H1 (cell line): ENCODE measurements around the gene TBCA. TPM values are rescaled to one million over a fixed set of nuclear protein-coding genes. Genes with fewer than 3 reads are reported as not detected.

ENCODE experiments used
- CTCF ChIA-PET: fragments of 300-600 bp; sonication (Branson Sonifier 250); formaldehyde crosslinking; loops from one replicate; lab custom pipeline; 2021; ENCODE audit not compliant: partially characterized antibody; lab: Charles Lee
- POLR2A ChIA-PET: fragments of 300-600 bp; sonication (Branson Sonifier 250); formaldehyde crosslinking; loops from one replicate; lab custom pipeline; 2021; ENCODE audit warnings: inconsistent platforms; ENCODE audit not compliant: partially characterized antibody; lab: Charles Lee
- DNase-seq, 2 experiments: peaks; one replicate each; pipeline versions ENCODE4 v3.0.0 to v3.0.0-alpha.2; 2010 to 2022; ENCODE audit warnings: low spot score in 2 of 2, low read depth in 1 of 2, mixed read lengths in 1 of 2
- FAIRE-seq: peaks from 2 replicates; lab custom pipeline; 2011; peaks lifted over from hg19 to GRCh38; lab: Jason Lieb, UNC
- H2AFZ ChIP-seq: 2 replicates; pipeline ENCODE4 v1.8.1; 2012; ENCODE audit warnings: low read length, inconsistent platforms
- H2AK5ac ChIP-seq: 2 replicates; pipeline ENCODE4 v1.6.1; 2013; ENCODE audit warnings: low read depth, low read length
- H2BK120ac ChIP-seq: replicated peaks from 2 replicates; pipeline ENCODE3; 2013; ENCODE audit warnings: low read depth, low read length, inconsistent platforms
- H2BK12ac ChIP-seq: 2 replicates; pipeline ENCODE4 v1.6.1; 2013; ENCODE audit warnings: low read depth, low read length
- H2BK15ac ChIP-seq: 2 replicates; pipeline ENCODE4 v1.6.1; 2013; ENCODE audit warnings: low read length
- H2BK20ac ChIP-seq: 2 replicates; pipeline ENCODE4 v1.6.1; 2013; ENCODE audit warnings: low read length
- H2BK5ac ChIP-seq: 2 replicates; pipeline ENCODE4 v1.6.1; 2013; ENCODE audit warnings: low read depth, low read length
- H3K14ac ChIP-seq: 2 replicates; pipeline ENCODE4 v1.6.1; 2013; ENCODE audit warnings: inconsistent platforms; ENCODE audit not compliant: insufficient read length
- H3K18ac ChIP-seq: 2 replicates; pipeline ENCODE4 v1.6.1; 2013; ENCODE audit warnings: low read length; ENCODE audit errors: extremely low read depth
- H3K23ac ChIP-seq: 2 replicates; pipeline ENCODE4 v1.6.1; 2013; ENCODE audit warnings: inconsistent platforms; ENCODE audit not compliant: insufficient read length
- H3K23me2 ChIP-seq: 2 replicates; pipeline ENCODE4 v1.6.1; 2013; ENCODE audit warnings: low read depth, low read length
- H3K27ac ChIP-seq: 2 replicates; pipeline ENCODE4 v1.6.1; 2011; ENCODE audit warnings: low read depth, low read length, inconsistent platforms
- H3K27me3 ChIP-seq, 4 experiments: replicated peaks in 1 of 4; 1 replicate in 1 of 4; 2 replicates in 3 of 4; pipeline versions ENCODE4 v1.6.1 to v1.8.1; 2011 to 2013; ENCODE audit warnings: low read length in 3 of 4, mild to moderate bottlenecking in 3 of 4, inconsistent platforms in 2 of 4, mixed read lengths in 2 of 4, moderate library complexity in 1 of 4; ENCODE audit not compliant: control insufficient read depth in 3 of 4, insufficient read depth in 3 of 4; ENCODE audit errors: extremely low read depth in 1 of 4
- H3K36me3 ChIP-seq, 4 experiments: 2 replicates each; pipeline versions ENCODE4 v1.6.1 to v1.8.1; 2011 to 2013; ENCODE audit warnings: mild to moderate bottlenecking in 4 of 4, low read length in 3 of 4, moderate library complexity in 2 of 4, control low read depth in 1 of 4, inconsistent platforms in 1 of 4; ENCODE audit not compliant: insufficient read depth in 4 of 4, control insufficient read depth in 2 of 4
- H3K4ac ChIP-seq: replicated peaks from 2 replicates; pipeline ENCODE3; 2013; ENCODE audit warnings: low read length, low read depth, mixed read lengths, inconsistent platforms; ENCODE audit not compliant: insufficient read length
- H3K4me1 ChIP-seq, 4 experiments: replicated peaks in 1 of 4; 1 replicate in 1 of 4; 2 replicates in 3 of 4; pipeline versions ENCODE4 v1.6.1 to v1.8.1; 2011 to 2013; ENCODE audit warnings: low read length in 3 of 4, inconsistent platforms in 2 of 4, mixed read lengths in 1 of 4; ENCODE audit not compliant: insufficient read depth in 4 of 4, control insufficient read depth in 3 of 4
- H3K4me2 ChIP-seq, 2 experiments: 2 replicates each; pipeline versions ENCODE4 v1.6.1 to v1.8.1; 2011 to 2013; ENCODE audit warnings: low read depth in 2 of 2, low read length in 2 of 2, control low read depth in 1 of 2, inconsistent platforms in 1 of 2, mild to moderate bottlenecking in 1 of 2; ENCODE audit not compliant: insufficient read depth in 1 of 2
- H3K4me3 ChIP-seq, 4 experiments: fragments of 200-600, 300-600 bp in 1 of 4; sonication (generic), shearing (Covaris generic), sonication (Bioruptor Twin) in 1 of 4; 2 replicates each; pipeline versions ENCODE4 v1.5.1 to v1.8.1; 2011 to 2016; ENCODE audit warnings: low read length in 4 of 4, low read depth in 3 of 4, control low read depth in 2 of 4, inconsistent platforms in 2 of 4, mild to moderate bottlenecking in 2 of 4, mixed read lengths in 1 of 4, moderate library complexity in 1 of 4; ENCODE audit not compliant: insufficient read depth in 2 of 4; ENCODE audit errors: extremely low read depth in 1 of 4
- H3K56ac ChIP-seq: replicated peaks from 2 replicates; pipeline ENCODE3; 2013; ENCODE audit warnings: low read depth, mild to moderate bottlenecking, mixed read lengths, low read length, inconsistent platforms; ENCODE audit not compliant: insufficient read length
- H3K79me1 ChIP-seq: 2 replicates; pipeline ENCODE4 v1.6.1; 2013; ENCODE audit warnings: low read depth, low read length, control low read depth
- H3K79me2 ChIP-seq, 2 experiments: 2 replicates each; pipeline versions ENCODE4 v1.6.1 to v1.8.1; 2012 to 2013; ENCODE audit warnings: low read length in 2 of 2, mild to moderate bottlenecking in 2 of 2, inconsistent platforms in 1 of 2; ENCODE audit not compliant: insufficient read depth in 2 of 2, control insufficient read depth in 1 of 2
- H3K9ac ChIP-seq, 4 experiments: replicated peaks in 1 of 4; 1 replicate in 1 of 4; 2 replicates in 3 of 4; pipeline versions ENCODE4 v1.6.1 to v1.8.1; 2011 to 2013; ENCODE audit warnings: low read depth in 3 of 4, low read length in 3 of 4, control low read depth in 2 of 4, mild to moderate bottlenecking in 2 of 4, moderate library complexity in 2 of 4, inconsistent platforms in 1 of 4; ENCODE audit errors: extremely low read depth in 1 of 4
- H3K9me3 ChIP-seq, 2 experiments: 2 replicates each; pipeline versions ENCODE4 v1.6.1 to v1.8.1; 2012 to 2013; ENCODE audit warnings: mild to moderate bottlenecking in 2 of 2, moderate library complexity in 2 of 2, control low read depth in 1 of 2, inconsistent platforms in 1 of 2, low read depth in 1 of 2, low read length in 1 of 2, mixed read lengths in 1 of 2; ENCODE audit not compliant: insufficient read depth in 2 of 2
- H4K20me1 ChIP-seq, 2 experiments: replicated peaks in 1 of 2; 2 replicates each; pipeline versions ENCODE3 to v1.8.1; 2011 to 2013; ENCODE audit warnings: inconsistent platforms in 2 of 2, low read length in 2 of 2, mild to moderate bottlenecking in 1 of 2; ENCODE audit not compliant: insufficient read depth in 2 of 2, control insufficient read depth in 1 of 2
- H4K5ac ChIP-seq: 2 replicates; pipeline ENCODE4 v1.6.1; 2013; ENCODE audit warnings: low read length, low read depth, mixed read lengths, inconsistent platforms; ENCODE audit not compliant: insufficient read length
- H4K8ac ChIP-seq: 2 replicates; pipeline ENCODE4 v1.8.0; 2013; ENCODE audit warnings: mild to moderate bottlenecking, moderate library complexity, low read length, inconsistent platforms; ENCODE audit not compliant: insufficient read depth; ENCODE audit errors: extremely low read depth
- H4K91ac ChIP-seq: replicated peaks from 2 replicates; pipeline ENCODE3; 2013; ENCODE audit warnings: low read length, mixed read lengths, inconsistent platforms; ENCODE audit not compliant: insufficient read length
- CBX5 ChIP-seq: fragments of 300-800, 300-1000 bp; sonication (generic); IDR thresholded peaks from 2 replicates; pipeline ENCODE4 v1.7.1; 2016; ENCODE audit warnings: antibody characterized with exemption, low read length, low read depth
- CHD2 ChIP-seq: IDR thresholded peaks from 2 replicates; pipeline ENCODE4 v1.6.1; 2012; ENCODE audit warnings: low read length, improper control_type of control experiment
- KDM1A ChIP-seq: fragments of 200-600, 300-600 bp; sonication (generic); IDR thresholded peaks from 2 replicates; pipeline ENCODE4 v1.7.1; 2016; ENCODE audit warnings: mild to moderate bottlenecking, low read length, borderline replicate concordance
- MAFK ChIP-seq: IDR thresholded peaks from 2 replicates; pipeline ENCODE4 v1.6.1; 2012; ENCODE audit warnings: low read depth, mild to moderate bottlenecking, improper control_type of control experiment, low read length
- NANOG ChIP-seq: IDR thresholded peaks from 2 replicates; pipeline ENCODE4 v1.6.1; 2011; ENCODE audit warnings: low read length, low read depth, mild to moderate bottlenecking, inconsistent platforms; ENCODE audit not compliant: insufficient read depth, poor library complexity, severe bottlenecking
- TAF7 ChIP-seq: optimal IDR thresholded peaks from 2 replicates; pipeline ENCODE3; 2011; ENCODE audit warnings: low read depth, mild to moderate bottlenecking, inconsistent platforms, low read length, moderate library complexity, borderline replicate concordance
- WGBS, 2 experiments: shearing (Covaris generic) in 1 of 2; methylation state at CpG; one replicate each; pipeline versions ENCODE4 v1.1.6 to v1.1.7; 2013 to 2015; ENCODE audit warnings: low lambda C conversion rate in 2 of 2, mixed read lengths in 2 of 2, inconsistent platforms in 1 of 2, low coverage in 1 of 2, missing lambda C conversion rate in 1 of 2; ENCODE audit not compliant: insufficient replicate concordance in 2 of 2, insufficient coverage in 1 of 2, insufficient read length in 1 of 2; ENCODE audit errors: extremely low coverage in 1 of 2, missing lambda C conversion rate in 1 of 2; 5-methylcytosine and 5-hydroxymethylcytosine counted together
- polyA plus RNA-seq, 7 experiments: library from polyadenylated mRNA; depleted of rRNA in 3 of 7; stranded (reverse) in 5 of 7; unstranded in 2 of 7; fragments of >200 nt in 5 of 7; fragments of 200-250 nt in 2 of 7; gene quantifications; 1 replicate in 5 of 7; 2 replicates in 1 of 7; 4 replicates in 1 of 7; pipeline versions ENCODE4 v1.2.1 to v1.2.3, GENCODE V29; 2011 to 2013; ENCODE audit warnings: missing spikeins in 2 of 7, mixed read lengths in 2 of 7
- total RNA-seq: library from RNA; stranded (reverse); fragmentation: NEBNext Ultra II Directional; extraction: Animal tissue kit (Norgen Biotek cat#: 25700); gene quantifications from 2 replicates; pipeline ENCODE4 v1.2.1, GENCODE V29; 2021
- TF ChIP-seq, protein P1 (sequence below): IDR thresholded peaks from 2 replicates; pipeline ENCODE4 v1.6.1; 2011; ENCODE audit warnings: low read length, improper control_type of control experiment

Gene TBCA
- total and polyA plus RNA-seq, 2 of the 8 experiments (the other 6 are each of a cell fraction or from before 2014, with no cell fraction given), result 55.7 to 320 TPM

DNA sequence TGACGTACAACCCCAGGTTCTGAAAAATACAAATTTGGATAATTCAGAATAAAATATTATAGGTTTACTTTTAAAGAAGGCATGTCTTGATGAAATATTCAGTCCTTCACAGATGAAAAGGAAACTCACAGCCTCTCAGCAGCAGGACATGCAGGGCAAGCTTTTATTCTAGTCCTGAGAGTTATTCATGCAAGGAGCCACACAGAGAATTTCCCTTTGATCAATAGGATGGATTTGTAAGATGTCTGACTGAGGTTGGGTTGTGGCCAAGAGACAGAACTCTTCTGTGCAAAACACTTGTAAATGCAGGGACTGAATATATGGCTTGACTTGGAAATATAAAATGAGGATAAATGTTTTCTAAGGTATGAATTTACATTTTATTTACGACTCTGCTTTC, 48.8 kb upstream of the TBCA start:
- H3K14ac ChIP-seq, result no peak overlapping the region
- no peaks in the 10 kb centered on the region for H4K20me1 ChIP-seq
- H3K79me2 ChIP-seq, result no peaks in the 10 kb centered on the region
- H3K27me3 ChIP-seq, result no peaks in the 10 kb centered on the region
- H2BK15ac ChIP-seq, result no peak overlapping the region
- ChIA-PET CTCF (interaction anchor here (0.6 kb wide), 1 partner anchor 184 kb away, joined by 3 read pairs; no protein-coding TSS in a partner anchor), POLR2A (interaction anchor here (0.6 kb wide), 1 partner anchor 1216 kb away, joined by 3 read pairs; no protein-coding TSS in a partner anchor)
- H2BK20ac ChIP-seq, result no peak overlapping the region
- no peak overlapping the region for H3K27ac ChIP-seq
- no peak overlapping the region for H2AK5ac ChIP-seq
- no peak overlapping the region for H2AFZ ChIP-seq
- H3K4me1 ChIP-seq, result no peaks in the 10 kb centered on the region; a peak in 2 of 7 replicates
- no peak overlapping the region for H3K18ac ChIP-seq
- no peak for FAIRE-seq
- no peak overlapping the region for H4K91ac ChIP-seq
- DNase-seq, result no peak
- no peaks in the 10 kb centered on the region; the same call in 1 of the 2 replicates for H3K79me1 ChIP-seq
- H2BK5ac ChIP-seq, result no peak overlapping the region
- TF ChIP-seq TAF7, result no peak
- no peak for TF ChIP-seq NANOG
- TF ChIP-seq CBX5, result no peak
- TF ChIP-seq, protein P1, sequence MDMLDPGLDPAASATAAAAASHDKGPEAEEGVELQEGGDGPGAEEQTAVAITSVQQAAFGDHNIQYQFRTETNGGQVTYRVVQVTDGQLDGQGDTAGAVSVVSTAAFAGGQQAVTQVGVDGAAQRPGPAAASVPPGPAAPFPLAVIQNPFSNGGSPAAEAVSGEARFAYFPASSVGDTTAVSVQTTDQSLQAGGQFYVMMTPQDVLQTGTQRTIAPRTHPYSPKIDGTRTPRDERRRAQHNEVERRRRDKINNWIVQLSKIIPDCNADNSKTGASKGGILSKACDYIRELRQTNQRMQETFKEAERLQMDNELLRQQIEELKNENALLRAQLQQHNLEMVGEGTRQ, result no peak
- no peak for TF ChIP-seq KDM1A
- TF ChIP-seq MAFK, result no peak
- TF ChIP-seq CHD2, result no peak
- H2BK120ac ChIP-seq, result no peak overlapping the region
- H3K23me2 ChIP-seq, result no peaks in the 10 kb centered on the region
- 87% methylated on average over 2 of the region's 2 CpGs; no CpG with 5 or more reads in 1 of the 2 experiments for WGBS, 2 experiments
- no peaks in the 10 kb centered on the region for H3K9me3 ChIP-seq
- H4K5ac ChIP-seq, result no peak overlapping the region
- H3K23ac ChIP-seq, result no peak overlapping the region
- H3K4me2 ChIP-seq, result no peak overlapping the region
- no peaks in the 10 kb centered on the region for H3K36me3 ChIP-seq
- no peak overlapping the region for H2BK12ac ChIP-seq
- no peak overlapping the region for H3K4ac ChIP-seq
- H3K9ac ChIP-seq, result no peak overlapping the region
- H3K4me3 ChIP-seq, result no peak overlapping the region
- no peak overlapping the region for H3K56ac ChIP-seq
- no peak overlapping the region for H4K8ac ChIP-seq
